ENCODE results near the gene DNAH3. TPM values are rescaled to one million over a fixed set of nuclear protein-coding genes. Genes with fewer than 3 reads are reported as not detected.

Gene DNAH3
- total and polyA plus RNA-seq, 2 of the 13 experiments (the other 11 are each of a cell fraction or from before 2014, with no cell fraction given): 0.07 to 0.08 TPM

- no peak for TF ChIP-seq THRA (CRISPR knock-in tag; IDR thresholded peaks at IDR 0.05; ENCODE audit: borderline replicate concordance)
Observed at GRCh38 chr16:20931066-20931600, 219.5 kb downstream of the DNAH3 start (continued).

- no peak overlapping the region for H3K4me2 ChIP-seq (ENCODE audit: low read depth, low read length)
Observed at GRCh38 chr16:20930365-20930690, 220.3 kb downstream of the DNAH3 start.

More at GRCh38 chr16:20930365-20930690, 220.3 kb downstream of the DNAH3 start:
- Histone ChIP-seq H3K27ac (ENCODE audit: extremely low read length, insufficient read depth, low read length) (no peak overlapping the region), H4K20me1 (ENCODE audit: insufficient read depth, low read length) (no peaks in the 10 kb centered on the region), H2AFZ (ENCODE audit: low read length) (no peak overlapping the region), H3K79me2 (ENCODE audit: insufficient read depth, low read length) (no peaks in the 10 kb centered on the region), H3K36me3 (replicated peaks in 1 of 2; ENCODE audit: control insufficient read depth in 1 of 2, insufficient read depth in 2 of 2, low read length in 2 of 2) (no peaks in the 10 kb centered on the region), H3K27me3 (ENCODE audit: control insufficient read depth in 1 of 2, insufficient read depth in 2 of 2, low read length in 2 of 2) (0 out of 5 replicates have a peak, but pooled peaks cover 0 to 4% of the 10 kb centered on the region in 2 experiments), H3K4me3 (replicated peaks in 1 of 3; ENCODE audit: insufficient read depth in 1 of 3, low read depth in 2 of 3, low read length in 3 of 3) (no peak overlapping the region), H3K9me3 (ENCODE audit: low read length) (no peaks in the 10 kb centered on the region), H3K9ac (ENCODE audit: insufficient read depth, low read depth, low read length) (no peak overlapping the region), H3K4me1 (ENCODE audit: insufficient read depth, low read length) (peaks cover 21% of the 10 kb centered on the region)
- FAIRE-seq (no peak), ATAC-seq (no peak), DNase-seq (ENCODE audit: low spot score) (no peak)
- TF ChIP-seq KLF15 (CRISPR knock-in tag; IDR thresholded peaks at IDR 0.05; ENCODE audit: borderline replicate concordance) (no peak), ZNF263 (CRISPR knock-in tag; IDR thresholded peaks at IDR 0.05) (no peak), ATF3 (CRISPR knock-in tag; IDR thresholded peaks at IDR 0.05) (no peak), ZNF343 (CRISPR knock-in tag; IDR thresholded peaks at IDR 0.05) (no peak), ARID3A (IDR thresholded peaks at IDR 0.05; ENCODE audit: low read depth, low read length) (no peak), NFATC3 (CRISPR knock-in tag; IDR thresholded peaks at IDR 0.05) (no peak), PLSCR1 (CRISPR knock-in tag; IDR thresholded peaks at IDR 0.05; ENCODE audit: borderline replicate concordance) (no peak), NR0B2 (CRISPR knock-in tag; IDR thresholded peaks at IDR 0.05) (no peak)
- in situ Hi-C loops (cut with HindIII; ENCODE audit: extremely low pct_ligation_motif_present, low pct_unique_long_range_greater_than_20kb): no loop called here
- BruUV-seq (replicated peaks): no TSS peak
- intact Hi-C loops (cut with micrococcal nuclease; ENCODE audit: unreplicated experiment): no loop called here
- CTCF ChIA-PET (ENCODE audit: low intra/inter-chr PET ratio, low total read pairs): no interaction called here
- POLR2A ChIA-PET: no interaction called here
- WGBS (ENCODE audit: low lambda C conversion rate): 91% methylated on average over 1 of the region's 1 CpG

Measured in HepG2 (cell line).